Activated CD4-positive, CD25-positive, alpha-beta regulatory T cell (primary cell): ENCODE measurements around the gene HIVEP3.

Source experiments
- DNase-seq, 4 experiments: peaks; one replicate each; lab custom pipeline; 2025; lab: John Stamatoyannopoulos, UW

Gene HIVEP3

GRCh38 chr1:41788427-41788826 is 130.3 kb downstream of the HIVEP3 start:
- no peak for DNase-seq

GRCh38 chr1:41784531-41785274 is 134.0 kb downstream of the HIVEP3 start:
- DNase-seq = no peak

- no peak for DNase-seq
Measured at GRCh38 chr1:41783189-41783639, 135.5 kb downstream of the HIVEP3 start.

GRCh38 chr1:41780916-41781315 is 137.8 kb downstream of the HIVEP3 start:
- no peak for DNase-seq

GRCh38 chr1:41780322-41780721 is 138.4 kb downstream of the HIVEP3 start:
- no peak for DNase-seq

GRCh38 chr1:41779360-41779759 is 139.4 kb downstream of the HIVEP3 start:
- no peak for DNase-seq

GRCh38 chr1:41777695-41778094 is 141.0 kb downstream of the HIVEP3 start:
- no peak for DNase-seq

GRCh38 chr1:41776891-41777441 is 141.8 kb downstream of the HIVEP3 start:
- no peak for DNase-seq

GRCh38 chr1:41775956-41776585 is 142.7 kb downstream of the HIVEP3 start:
- no peak for DNase-seq

- DNase-seq = no peak
Measured at GRCh38 chr1:41774471-41774990, 144.2 kb downstream of the HIVEP3 start.

GRCh38 chr1:41773842-41774241 is 144.9 kb downstream of the HIVEP3 start:
- DNase-seq = no peak

GRCh38 chr1:41773144-41773591 is 145.6 kb downstream of the HIVEP3 start:
- no peak for DNase-seq

- no peak for DNase-seq
Measured at GRCh38 chr1:41769068-41769467, 149.7 kb downstream of the HIVEP3 start.

GRCh38 chr1:41768583-41768982 is 150.1 kb downstream of the HIVEP3 start:
- DNase-seq = no peak

- DNase-seq = no peak
Measured at GRCh38 chr1:41767534-41768525, 150.9 kb downstream of the HIVEP3 start.

GRCh38 chr1:41766546-41766945 is 152.2 kb downstream of the HIVEP3 start:
- DNase-seq = no peak

GRCh38 chr1:41766041-41766440 is 152.7 kb downstream of the HIVEP3 start:
- no peak for DNase-seq

GRCh38 chr1:41765152-41765551 is 153.6 kb downstream of the HIVEP3 start:
- DNase-seq = no peak

GRCh38 chr1:41764656-41765055 is 154.1 kb downstream of the HIVEP3 start:
- no peak for DNase-seq

- no peak for DNase-seq
Measured at GRCh38 chr1:41762777-41763176, 155.9 kb downstream of the HIVEP3 start.

GRCh38 chr1:41762251-41762650 is 156.5 kb downstream of the HIVEP3 start:
- no peak for DNase-seq
